Stimulated activated CD4-positive, alpha-beta T cell treated with anti-CD3 and anti-CD28 coated beads, Interleukin-15, amount 100 ng/mL, for 1 hour (primary cell): Measurements from ENCODE around the gene SLC26A5.
"Not testable (repeated sequence)": the region's sequence is repeated elsewhere in the genome, so short reads cannot be mapped to it uniquely, and the experiment has no call there.

Source experiments
- DNase-seq, 2 donors: peaks; one replicate each; pipeline ENCODE4 v3.0.0-alpha.2; 2020; ENCODE audit warnings: low read depth in 1 of 2, low spot score in 1 of 2

Gene SLC26A5

DNA sequence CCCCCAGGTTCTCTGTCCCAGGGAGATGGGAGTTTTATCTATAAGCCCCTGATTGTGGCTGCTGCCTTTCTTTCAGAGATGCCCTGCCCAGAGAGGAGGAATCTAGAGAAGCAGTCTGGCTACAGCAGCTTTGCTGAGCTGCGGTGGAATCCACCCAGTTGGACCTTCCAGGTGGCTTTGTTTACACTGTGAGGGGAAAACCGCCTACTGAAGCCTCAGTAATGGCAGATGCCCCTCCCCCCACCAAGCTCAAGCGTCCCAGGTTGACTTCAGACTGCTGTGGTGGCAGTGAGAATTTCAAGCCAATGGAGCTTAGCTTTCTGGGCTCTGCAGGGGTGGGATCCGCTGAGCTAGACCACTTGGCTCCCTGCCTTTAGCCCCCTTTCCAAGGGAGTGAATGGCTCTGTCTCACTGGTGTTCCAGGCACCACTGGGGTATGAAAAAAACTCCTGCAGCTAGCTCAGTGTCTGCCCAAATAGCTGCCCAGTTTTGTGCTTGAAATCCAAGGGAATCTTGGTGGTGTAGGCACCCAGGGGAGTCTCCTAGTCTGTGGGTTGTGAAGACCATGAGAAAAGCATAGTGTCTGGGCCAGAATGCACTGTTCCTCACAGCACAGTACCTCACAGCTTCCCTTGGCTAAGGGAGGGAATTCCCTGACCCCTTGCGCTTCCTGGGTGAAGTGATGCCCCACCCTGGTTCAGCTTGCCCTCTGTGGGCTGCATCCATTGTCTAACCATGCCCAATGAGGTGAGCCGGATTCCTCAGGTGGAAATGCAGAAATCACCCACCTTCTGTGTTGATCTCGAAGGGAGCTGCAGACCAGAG lies 40.0 kb downstream of the SLC26A5 start:
- not testable (repeated sequence) for DNase-seq

DNA sequence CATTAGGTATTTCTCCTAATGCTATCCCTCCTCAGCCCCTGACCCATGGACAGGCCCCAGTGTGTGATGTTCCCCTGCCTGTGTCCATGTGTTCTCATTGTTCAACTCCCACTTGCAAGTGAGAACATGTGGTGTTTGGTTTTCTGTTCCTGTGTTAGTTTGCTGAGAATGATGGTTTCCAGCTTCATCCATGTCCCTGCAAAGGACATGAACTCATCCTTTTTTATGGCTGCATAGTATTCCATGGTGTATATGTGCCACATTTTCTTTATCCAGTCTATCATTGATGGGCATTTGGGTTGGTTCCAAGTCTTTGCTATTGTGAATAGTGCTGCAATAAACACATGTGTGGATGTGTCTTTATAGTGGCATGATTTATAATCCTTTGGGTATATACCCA lies 46.3 kb downstream of the SLC26A5 start:
- not testable (repeated sequence) for DNase-seq

DNA sequence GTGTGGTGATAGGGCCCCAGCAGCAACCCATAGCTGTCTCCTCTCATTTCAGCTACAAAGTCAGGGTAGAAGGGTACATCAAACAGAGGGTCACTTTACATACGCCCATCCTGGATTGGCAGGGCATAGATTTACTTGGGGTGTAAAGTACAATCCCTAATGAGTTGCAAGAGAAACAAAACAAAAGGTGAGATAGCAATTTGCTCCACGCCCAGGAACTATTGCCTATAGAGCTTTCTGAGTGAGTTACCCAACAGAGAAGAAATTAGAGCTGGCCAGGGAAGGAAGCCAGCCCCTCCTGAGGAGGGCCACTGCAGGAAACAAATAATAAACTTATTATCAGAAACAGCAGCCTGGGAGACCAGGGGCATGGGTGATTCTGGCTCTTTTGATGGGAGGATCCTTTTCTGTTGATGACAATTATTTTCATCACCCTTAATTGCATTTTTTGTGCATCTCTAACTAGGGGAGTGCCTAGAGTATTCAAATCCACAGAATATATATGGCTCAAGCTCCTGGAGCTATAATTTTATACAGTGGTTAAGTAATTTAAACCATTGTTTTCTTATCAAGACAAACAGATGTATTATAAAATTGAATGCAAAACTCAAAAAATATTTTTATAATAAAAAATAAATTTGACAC lies 47.4 kb downstream of the SLC26A5 start:
- DNase-seq, result no peak

DNA sequence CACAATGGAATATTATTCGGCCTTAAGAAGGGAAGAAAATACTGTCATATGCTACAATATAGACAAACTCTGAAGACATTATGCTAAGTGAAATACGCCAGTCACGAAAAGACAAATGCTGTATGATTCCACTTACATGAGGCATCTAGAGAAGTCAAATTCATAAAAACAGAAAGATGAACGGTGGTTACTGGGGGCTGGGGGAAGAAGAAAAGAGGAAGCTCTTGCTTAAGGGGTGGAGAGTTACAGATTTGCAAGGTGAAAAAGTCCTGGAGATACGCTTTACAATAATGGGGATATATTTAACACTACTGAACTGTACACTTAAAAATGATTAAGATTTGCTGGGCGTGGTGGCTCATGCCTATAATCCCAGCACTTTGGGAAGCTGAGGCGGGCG lies 49.5 kb downstream of the SLC26A5 start:
- DNase-seq, result no peak

DNA sequence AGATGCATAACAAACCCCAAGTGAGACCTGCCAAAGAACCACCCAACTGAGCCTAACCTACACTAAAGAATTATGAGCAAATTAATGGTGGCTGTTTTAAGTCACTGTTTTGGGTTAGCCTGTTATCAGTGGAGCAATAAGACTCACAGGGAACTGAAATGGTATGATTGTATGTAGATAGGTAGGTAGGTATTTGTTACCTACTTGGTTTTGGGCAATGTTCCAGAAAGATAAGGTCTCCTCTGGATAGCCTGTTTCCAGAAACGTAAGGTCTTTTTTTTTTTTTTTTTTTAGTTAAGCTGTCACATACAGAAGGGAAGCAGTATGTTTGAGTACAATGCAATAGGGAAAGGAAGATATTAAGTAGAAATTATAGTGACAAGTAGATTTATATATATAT lies 50.9 kb downstream of the SLC26A5 start:
- DNase-seq, result no peak

DNA sequence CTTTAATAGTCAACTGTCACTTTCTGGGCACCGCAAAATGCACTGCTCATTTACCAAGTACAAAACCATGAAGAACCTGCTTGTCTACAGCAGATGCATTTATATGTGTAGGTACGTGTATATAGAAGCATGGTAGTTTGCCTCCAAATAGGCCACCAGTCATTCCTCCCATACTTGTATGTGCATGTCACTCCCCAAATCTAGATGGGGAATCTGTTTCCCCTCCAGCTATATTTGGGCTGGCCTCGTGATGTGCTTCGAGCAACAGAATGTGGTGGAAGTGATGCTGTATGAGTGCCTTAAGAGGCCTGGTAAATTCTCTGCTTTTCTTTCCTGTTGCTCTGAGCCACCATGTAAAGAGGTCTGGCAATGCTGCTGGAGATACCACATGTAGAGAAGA lies 51.4 kb downstream of the SLC26A5 start:
- no peak for DNase-seq

DNA sequence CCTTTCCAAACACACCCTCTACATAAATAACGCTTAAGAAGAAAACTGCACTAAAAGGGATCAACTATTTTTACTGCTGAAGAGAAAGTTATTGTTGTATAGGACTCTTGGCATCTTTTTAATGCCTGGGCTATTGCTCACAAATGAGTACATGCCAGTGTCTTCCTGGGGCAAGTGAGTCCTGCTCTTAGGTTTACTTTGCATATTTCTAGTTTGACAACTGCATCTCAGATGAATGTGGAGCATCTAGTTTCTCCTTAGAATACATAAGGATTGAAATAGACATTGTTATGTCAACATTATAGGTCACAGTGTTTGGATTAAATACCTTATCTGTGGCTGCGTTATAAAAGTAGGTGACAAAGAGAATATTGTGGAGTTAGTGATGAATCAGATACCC lies 54.0 kb downstream of the SLC26A5 start:
- no peak for DNase-seq

DNA sequence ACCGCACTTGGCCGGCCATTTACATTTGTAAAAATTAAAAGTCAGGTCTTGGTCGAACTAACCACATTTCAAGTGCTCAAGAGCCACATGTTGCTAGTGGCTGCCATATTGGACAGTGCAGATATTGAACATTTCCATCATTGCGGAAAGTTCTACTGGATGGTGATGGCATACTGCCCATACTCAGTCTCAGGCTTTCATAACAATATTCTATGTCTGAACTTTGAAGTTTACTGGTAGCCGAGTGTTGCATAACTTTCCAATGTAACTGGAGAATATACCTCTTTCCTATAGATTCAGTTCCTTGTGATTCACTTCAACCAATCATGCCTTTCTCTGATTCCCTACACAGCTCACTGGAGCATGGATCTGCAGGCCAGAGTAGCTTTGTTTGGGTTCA lies 54.9 kb downstream of the SLC26A5 start:
- no peak for DNase-seq

DNA sequence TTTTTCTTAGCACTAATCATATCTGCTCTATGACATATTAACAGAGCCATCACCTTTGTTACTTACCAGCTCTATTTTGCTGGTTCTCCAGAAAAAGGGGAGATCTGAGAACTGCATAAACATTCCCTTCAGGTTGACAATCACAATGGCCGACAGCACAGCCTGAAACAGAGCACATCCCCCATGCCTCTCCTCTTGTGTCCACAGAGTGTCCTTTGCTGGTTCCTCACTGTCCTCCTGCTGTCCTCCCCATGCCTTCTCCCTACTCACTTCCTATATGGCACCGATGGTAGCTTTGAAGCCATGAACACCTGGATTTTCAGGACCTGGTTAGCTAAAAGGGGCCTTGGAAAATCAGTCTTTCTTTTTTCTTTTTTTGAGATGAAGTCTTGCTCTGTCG lies 56.7 kb downstream of the SLC26A5 start:
- no peak for DNase-seq

DNA sequence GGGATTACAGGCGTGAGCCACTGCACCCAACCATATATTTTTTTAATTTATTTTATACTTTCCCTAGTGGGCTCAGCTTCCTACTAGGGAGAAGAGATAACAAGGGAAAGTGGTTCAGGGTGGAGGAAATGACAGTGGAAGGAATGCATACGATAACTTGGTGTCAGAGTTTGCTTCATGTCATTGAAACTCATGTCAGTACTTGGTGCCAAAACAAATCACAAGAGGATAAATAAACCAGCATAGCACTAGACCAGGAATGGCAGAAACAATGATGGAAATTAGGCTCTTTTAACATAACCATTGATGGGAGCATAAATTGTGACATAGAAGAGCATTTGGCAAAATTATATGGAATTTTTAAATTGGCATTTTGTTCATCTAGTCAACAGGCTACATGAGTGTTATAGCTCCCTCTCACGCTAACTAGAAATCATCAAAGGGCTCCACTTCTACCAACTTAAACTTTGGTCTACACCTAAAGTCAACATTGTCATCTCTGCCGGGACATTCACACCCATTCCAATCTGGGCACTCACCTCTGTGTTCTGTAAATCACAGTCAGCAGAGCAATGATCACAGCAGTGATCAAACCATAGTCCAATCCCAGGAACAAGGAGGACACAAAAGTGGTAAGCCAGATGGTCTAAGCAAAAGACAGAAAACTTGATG lies 57.4 kb downstream of the SLC26A5 start:
- DNase-seq, result no peak

DNA sequence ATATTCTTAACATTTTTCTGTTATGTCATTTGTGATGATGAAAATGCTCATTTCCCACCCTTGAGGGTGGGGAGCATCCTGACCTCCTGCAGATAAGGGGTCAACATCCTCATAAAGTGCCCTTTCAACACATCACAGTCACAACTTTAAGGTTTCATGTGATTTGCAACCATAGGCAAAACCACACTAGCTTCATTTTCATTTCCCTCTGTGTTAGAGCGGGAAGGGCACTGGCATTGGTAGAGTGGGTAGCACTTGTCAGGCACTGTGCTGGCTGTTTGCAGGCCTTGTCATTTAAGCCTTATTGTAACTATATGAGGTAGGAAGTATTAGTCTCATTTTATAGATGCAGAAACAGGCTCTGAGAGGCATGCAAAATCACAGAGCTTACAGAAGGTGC lies 58.8 kb downstream of the SLC26A5 start:
- DNase-seq, result no peak

DNA sequence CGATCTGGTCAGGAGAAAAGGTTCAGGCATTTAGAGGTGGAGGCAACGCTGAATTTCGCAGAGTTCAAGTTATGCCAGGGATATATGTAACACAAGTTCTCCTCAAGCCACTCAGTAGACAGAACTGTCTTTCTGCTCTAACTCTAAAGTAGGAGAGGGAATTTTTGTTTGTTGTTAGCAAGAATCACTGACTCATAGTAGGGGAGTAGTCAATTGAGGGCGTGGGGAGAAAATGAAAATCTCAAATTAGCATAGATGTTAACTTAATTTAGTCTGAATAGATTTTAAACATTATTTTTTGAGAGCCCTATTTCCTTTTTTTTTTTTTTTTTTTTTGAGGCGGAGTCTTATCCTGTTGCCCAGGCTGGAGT lies 64.0 kb downstream of the SLC26A5 start:
- no peak for DNase-seq

DNA sequence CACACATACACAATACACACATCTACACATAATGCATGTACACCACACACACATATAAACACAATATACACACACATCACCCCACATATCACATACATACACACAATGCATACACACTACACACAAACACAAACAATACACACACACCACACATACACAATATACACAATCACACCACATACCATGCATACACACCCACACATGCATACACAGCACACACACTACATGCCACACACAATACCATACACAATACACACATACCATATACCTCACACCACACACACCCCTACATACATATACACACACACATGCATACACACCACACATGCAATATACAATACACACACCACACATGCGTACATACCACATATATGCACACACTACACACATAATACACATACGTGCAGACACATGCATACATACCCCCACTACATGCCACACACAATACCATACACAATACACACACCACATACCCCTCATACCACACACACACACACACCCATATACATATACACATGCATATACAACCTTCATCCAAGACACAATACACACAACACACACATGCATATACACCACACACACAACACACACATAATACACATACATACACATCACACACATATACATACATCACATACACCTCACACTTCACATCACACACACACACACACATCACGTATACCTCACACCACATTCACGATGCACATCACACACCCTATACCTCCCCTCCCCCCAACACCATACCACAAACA lies 64.6 kb downstream of the SLC26A5 start:
- no peak for DNase-seq

DNA sequence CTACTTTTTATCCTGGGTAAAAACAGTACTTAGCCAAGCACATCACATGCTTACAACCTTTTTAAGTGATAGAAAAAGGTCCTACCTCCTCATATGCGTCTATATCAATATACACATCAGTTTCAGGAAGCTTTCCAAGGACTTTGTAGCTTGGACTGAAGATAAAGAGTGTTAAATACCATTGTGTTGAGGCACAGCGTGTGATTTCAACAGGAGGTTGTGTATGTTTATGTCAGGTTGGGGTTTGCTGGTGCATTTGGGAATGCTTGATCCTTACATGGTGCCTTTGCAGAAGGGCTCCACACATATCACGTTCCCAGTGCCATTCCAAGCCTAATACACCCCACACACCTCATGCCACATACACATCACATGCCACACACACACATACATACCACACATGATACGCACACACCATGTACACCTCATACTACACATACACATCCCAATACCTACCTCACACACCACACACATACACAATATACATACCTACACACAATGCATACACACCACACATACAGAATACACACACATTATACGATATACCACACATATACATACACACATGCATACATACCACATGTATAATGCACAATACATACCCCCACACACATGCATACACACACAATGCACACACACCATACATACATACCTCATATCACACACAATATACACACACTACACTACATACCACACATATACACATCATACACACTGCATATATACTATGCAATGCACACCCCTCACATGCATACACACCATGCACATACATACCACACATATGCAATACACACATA lies 65.4 kb downstream of the SLC26A5 start:
- DNase-seq, result no peak

DNA sequence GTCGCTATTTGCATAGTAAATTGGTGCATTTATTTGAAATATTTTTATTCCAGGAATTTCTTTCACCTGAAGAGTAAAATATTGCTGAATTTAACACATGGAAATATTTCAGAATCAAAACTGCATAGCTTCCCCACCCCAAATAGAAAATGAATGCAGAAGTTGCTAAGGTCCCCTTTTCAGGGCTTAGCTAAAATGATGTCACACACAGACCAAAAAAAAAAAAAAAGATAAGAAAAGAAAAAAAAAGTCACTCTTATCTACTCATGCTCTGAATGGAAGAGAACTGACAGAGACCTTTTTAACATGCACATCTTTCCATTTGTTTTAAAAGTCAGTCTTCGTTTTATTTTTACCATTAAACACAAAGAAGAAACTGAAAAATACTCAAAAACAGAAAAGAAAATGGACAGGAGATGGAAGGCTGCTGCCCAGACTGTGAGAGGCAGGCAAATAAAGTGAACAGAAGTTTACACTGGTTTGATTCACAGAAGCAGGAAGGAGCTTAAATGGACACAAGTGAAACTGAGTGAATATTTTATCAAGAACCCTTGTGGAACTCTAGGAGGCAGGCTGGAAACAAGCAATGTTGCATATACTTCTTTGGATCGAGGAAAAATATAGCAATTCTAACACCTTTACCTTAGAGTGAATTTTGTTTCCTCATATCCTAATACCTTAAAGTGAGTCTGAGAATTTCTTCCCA lies 66.6 kb downstream of the SLC26A5 start:
- no peak for DNase-seq

DNA sequence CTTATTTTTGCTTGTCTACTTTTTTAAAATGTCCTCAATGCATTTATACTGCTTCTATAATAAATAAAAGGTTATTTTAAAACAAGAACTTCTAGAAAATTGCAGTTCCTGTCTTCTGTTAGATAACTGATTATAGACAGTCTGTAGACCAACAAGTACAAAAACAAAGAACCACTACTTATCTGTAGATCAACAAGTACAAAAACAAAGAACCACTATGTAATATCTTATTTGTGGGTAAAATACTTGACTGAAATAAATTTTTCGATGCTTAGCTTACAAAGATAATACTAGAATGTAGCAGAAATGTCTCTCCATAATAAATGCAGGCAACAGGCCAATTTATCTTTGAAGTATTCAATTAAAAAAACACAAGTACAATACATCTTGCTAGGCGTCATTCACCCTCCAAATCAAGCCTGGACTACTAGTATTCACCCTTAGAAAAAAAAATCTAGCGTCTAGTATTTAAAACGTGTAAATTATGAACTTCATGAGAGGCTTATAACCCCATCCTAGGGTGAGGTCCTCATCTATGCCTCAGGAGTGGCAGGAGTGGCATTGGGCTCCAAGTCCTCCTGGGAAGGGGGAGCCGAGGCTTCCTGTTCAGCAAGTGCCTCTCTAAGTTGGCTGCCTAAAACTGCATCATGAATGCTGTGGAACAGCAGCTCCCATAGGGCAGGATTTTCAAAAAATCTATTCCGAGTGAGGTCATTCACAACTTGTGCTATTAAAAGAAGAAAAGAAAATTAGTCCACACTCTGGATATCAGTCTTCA lies 72.0 kb downstream of the SLC26A5 start:
- no peak for DNase-seq

DNA sequence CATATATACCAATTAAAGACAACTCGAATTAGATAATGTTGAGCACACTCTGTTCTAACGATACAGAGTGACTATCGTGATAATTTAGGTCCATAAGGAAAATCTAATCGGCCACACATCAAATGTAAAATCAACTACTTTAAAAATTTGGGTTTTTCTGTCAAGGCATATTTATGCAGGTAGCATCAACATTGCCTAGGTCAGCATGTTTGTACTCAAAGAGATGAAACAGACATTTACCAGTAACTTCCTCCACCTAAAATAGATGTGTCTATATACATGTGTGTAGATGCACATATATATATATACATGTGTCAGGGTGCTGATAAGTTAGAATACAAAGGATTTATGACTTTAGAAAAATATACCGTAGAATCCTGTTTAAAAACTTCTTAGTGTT lies 76.6 kb downstream of the SLC26A5 start:
- DNase-seq, result no peak

DNA sequence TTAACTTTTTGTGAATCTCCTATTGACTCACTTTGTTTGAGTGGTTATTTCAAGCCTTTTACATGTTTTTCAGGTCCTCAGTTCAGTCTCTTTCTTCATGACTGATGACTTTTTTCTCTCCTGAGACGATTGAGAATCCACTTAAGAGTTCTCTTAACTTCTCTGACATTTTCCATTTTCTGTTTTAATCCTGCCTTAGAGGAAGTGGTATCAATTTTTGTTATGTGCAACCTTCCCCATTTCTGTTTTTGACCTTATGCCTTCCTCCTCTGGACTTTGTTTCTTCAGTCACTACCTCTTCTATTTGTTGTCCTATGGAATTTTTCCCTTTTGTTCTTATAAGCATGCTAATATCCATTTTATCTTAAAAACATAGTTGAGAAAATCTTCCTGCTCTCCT lies 96.2 kb downstream of the SLC26A5 start:
- DNase-seq, result no peak

DNA sequence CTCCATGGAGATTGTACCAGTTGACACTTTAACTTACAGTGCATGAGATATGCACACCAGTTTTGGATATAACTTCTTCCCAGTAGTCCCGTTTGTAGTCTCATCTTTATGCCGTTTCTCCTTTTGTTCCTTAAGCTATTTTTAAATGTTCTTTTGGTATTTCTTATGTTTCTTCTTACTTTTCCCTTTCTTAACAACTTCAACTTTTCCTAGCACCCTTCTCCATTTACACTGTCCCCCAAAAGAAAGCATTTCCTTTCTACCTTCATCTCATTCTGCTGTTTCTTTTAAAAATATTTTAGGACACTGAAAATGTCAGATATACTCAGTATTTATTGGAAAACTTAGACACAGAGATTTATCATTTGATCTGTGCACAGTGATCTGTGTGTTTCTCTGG lies 97.0 kb downstream of the SLC26A5 start:
- no peak for DNase-seq
